Measurements from ENCODE around the gene GUCY2D. TPM values are rescaled to one million over a fixed set of nuclear protein-coding genes. Genes with fewer than 3 reads are reported as not detected.

GUCY2D gene
- total and polyA plus RNA-seq, 8 donors, result 0.13 to 3.4 (median 0.73) TPM; not detected in 4

- ATAC-seq (no peak), DNase-seq (peak in 1 of 4 donors; percentile 49)
- no peaks in the 10 kb centered on the region for H3K9me3 ChIP-seq
- H3K4me1 ChIP-seq, result peaks cover 5 to 14% of the 10 kb centered on the region in 2 donors
- H3K36me3 ChIP-seq, result no peaks in the 10 kb centered on the region
- intact Hi-C loops (cut with DNase I), result no loop called here
- peaks cover 33 to 56% of the 10 kb centered on the region in 2 donors for H3K27me3 ChIP-seq
- no peak overlapping the region for H3K4me3 ChIP-seq
- no peak overlapping the region for H3K27ac ChIP-seq
- TF ChIP-seq CTCF (IDR thresholded peaks at IDR 0.05), result no peak
Measured at GRCh38 chr17:8064561-8065019, 62.2 kb downstream of the GUCY2D start.

GRCh38 chr17:8066841-8067775 lies 64.7 kb downstream of the GUCY2D start:
- no peak for DNase-seq
- intact Hi-C loops (cut with DNase I), result no loop called here

GRCh38 chr17:8067806-8068205 lies 65.4 kb downstream of the GUCY2D start:
- H3K9me3 ChIP-seq, result no peaks in the 10 kb centered on the region
- peaks cover 15 to 45% of the 10 kb centered on the region in 2 donors for H3K27me3 ChIP-seq
- peaks cover 10 to 28% of the 10 kb centered on the region in 2 donors for H3K4me1 ChIP-seq
- no peak for ATAC-seq
- intact Hi-C loops (cut with DNase I), result no loop called here
- H3K36me3 ChIP-seq, result no peaks in the 10 kb centered on the region
- no peak overlapping the region for H3K27ac ChIP-seq
- TF ChIP-seq CTCF (IDR thresholded peaks at IDR 0.05), result no peak
- no peak for DNase-seq
- H3K4me3 ChIP-seq, result no peak overlapping the region

More at GRCh38 chr17:8066841-8067775, 64.7 kb downstream of the GUCY2D start:
- ATAC-seq, result peak; percentile 28
- H3K4me1 ChIP-seq, result peaks cover 7 to 21% of the 10 kb centered on the region in 2 donors
- no peak overlapping the region for H3K27ac ChIP-seq
- H3K36me3 ChIP-seq, result no peaks in the 10 kb centered on the region
- H3K9me3 ChIP-seq, result no peaks in the 10 kb centered on the region
- no peak for TF ChIP-seq CTCF (IDR thresholded peaks at IDR 0.05)
- peaks cover 14 to 45% of the 10 kb centered on the region in 2 donors for H3K27me3 ChIP-seq
- H3K4me3 ChIP-seq, result no peak overlapping the region

- Histone ChIP-seq H3K4me3 (no peak overlapping the region), H3K9me3 (no peaks in the 10 kb centered on the region), H3K4me1 (peaks cover 11 to 39% of the 10 kb centered on the region in 2 donors), H3K27ac (peak overlapping the region in 1 of 2 donors; percentile 34), H3K27me3 (peaks cover 16 to 45% of the 10 kb centered on the region in 2 donors), H3K36me3 (no peaks in the 10 kb centered on the region)
- no peak for TF ChIP-seq CTCF (IDR thresholded peaks at IDR 0.05)
- ATAC-seq, result peak; percentile 43
- peak in 1 of 4 donors; percentile 69 for DNase-seq
- intact Hi-C loops (cut with DNase I), result no loop called here
Measured at GRCh38 chr17:8068736-8069586, 66.5 kb downstream of the GUCY2D start.

GRCh38 chr17:8069587-8069860 lies 67.1 kb downstream of the GUCY2D start:
- DNase-seq (no peak), ATAC-seq (peak; percentile 1)
- Histone ChIP-seq H3K9me3 (no peaks in the 10 kb centered on the region), H3K27ac (peak overlapping the region in 1 of 2 donors; percentile 34), H3K27me3 (peaks cover 22 to 45% of the 10 kb centered on the region in 2 donors), H3K4me3 (no peak overlapping the region), H3K4me1 (peaks cover 11 to 40% of the 10 kb centered on the region in 2 donors), H3K36me3 (no peaks in the 10 kb centered on the region)
- TF ChIP-seq CTCF (IDR thresholded peaks at IDR 0.05), result no peak
- intact Hi-C loops (cut with DNase I), result no loop called here

Measured in left lung (tissue), 10 donors.